HG03095 (cell line): ENCODE results near the gene SPRED3.
"Not testable (repeated sequence)": the region's sequence is repeated elsewhere in the genome, so short reads cannot be mapped to it uniquely, and the experiment has no call there.

Source experiments
- ATAC-seq: cut with Tn5 transposase; IDR thresholded peaks from one replicate; pipeline ENCODE4 v1.9.1; 2021; ENCODE audit warnings: moderate library complexity; ENCODE audit not compliant: unreplicated experiment

SPRED3 gene

DNA sequence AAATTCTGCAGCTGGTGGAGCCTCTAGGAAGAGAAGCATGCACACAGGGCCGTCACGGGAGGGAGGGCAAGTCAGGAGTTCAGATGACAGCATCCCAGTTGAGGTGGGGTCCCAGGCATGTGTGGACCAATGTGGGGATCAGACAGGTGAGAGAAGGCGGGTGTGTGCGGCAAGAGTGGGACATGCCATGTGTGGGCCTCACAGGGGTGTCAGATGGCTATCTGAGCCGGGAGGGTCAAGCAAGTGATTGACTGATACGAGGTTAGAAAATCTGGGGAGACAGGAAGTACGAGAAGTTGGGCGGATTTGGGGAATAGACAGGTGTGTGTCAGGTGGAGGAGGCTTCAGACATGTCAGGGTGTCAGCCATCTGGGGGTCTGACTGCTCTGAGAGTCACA, 28.6 kb downstream of the SPRED3 start:
- ATAC-seq, result no peak

DNA sequence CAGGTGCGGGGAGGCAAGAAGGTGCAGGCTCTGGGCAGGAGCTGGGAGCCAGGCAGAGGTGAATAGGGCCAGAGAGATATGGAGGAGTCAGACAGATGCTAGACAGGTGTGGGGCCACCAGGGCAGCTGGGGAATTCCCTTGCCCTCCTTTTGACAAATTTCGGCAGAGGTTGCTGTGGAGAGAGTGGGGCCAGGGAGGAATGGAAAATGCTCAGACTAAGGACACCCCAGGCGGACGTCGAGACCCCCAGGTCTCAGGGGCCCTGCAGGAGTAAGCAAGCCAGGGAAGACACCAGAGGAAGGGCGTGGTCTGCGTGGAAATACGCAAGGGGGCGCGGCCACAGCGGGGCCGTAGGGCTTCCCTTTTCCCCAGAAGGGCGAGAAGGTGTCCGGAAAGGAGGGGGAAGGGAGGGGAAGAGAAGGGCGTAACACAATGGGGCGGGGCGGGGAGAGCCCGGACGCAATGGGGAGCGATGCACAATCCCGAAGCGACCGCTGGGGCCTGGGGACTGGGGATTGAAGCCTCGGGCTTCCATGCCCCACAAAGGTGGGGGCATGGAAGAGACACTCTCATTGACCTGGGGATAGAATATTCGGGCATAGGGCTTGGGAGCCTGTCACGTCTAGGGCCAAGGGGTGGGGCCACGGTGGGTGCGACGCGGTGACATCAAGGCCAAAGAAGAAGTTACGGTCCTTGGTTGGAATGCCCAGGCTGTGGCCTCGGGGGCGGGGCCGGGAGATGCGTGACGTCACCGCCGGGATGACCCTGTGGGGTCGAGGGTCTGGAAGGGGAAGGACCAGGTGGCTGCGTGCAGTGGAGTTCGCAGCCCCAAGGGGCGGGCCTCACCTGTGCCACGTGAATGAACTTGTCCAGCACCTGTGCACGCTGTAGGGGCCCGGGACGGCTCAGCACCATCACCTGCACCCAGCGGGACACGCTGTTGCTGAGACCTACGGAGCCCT, 29.3 kb downstream of the SPRED3 start:
- ATAC-seq, result no peak

DNA sequence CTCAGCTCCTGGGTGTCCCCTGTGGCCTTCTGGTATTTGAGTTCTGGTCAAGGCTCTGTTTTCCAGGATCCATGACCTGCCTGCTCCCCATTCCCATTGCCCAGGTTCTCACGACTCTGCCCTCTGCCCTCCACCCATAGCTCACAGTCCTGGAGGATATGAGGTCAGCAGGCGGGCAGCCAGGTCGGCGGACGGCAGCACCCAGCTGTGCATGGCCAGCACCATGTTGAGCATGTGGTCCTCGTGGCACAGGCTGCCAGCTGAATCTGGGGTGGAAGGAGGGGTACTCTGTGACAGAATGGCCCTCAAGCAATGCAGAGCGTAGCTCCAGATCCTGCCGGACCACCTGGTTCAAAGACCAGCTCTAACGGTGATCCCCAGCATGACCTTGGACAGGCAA, 32.4 kb downstream of the SPRED3 start:
- ATAC-seq, result no peak

DNA sequence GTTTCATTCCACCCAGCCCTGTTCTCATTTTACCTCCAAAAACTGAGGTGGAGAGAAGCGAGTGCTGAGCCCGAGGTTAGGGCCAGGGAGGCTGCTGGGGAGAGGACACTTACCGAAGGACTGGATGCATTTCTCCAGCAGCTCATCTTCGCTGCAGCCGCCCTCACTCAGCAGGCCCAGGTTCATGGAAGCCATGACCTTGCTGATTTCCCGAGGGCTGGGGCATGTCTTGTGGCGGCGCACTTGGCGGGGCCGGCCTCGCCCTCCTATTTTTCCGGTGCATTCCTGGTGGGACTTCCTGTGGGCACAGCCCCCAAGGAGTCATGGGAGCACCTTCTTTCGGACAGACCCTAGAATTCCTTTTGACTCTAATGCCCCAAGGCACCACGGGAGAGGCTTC, 33.4 kb downstream of the SPRED3 start:
- ATAC-seq, result no peak

DNA sequence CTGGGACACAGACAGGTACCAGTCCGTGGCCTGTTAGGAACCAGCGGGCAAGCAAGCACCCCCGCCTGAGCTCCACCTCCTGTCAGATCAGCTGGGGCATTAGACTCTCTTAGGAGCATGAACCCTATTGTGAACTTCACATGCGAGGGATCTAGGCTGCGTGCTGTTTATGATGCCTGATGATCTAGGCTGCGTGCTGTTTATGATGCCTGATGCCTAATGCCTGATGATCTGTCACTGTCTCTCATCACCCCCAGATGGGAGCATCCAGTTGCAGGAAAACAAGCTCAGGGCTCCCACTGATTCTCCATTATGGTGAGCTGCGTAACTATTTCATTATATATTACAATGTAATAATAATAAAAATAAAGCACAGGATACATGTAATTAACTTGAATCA, 33.9 kb downstream of the SPRED3 start:
- ATAC-seq, result no peak

DNA sequence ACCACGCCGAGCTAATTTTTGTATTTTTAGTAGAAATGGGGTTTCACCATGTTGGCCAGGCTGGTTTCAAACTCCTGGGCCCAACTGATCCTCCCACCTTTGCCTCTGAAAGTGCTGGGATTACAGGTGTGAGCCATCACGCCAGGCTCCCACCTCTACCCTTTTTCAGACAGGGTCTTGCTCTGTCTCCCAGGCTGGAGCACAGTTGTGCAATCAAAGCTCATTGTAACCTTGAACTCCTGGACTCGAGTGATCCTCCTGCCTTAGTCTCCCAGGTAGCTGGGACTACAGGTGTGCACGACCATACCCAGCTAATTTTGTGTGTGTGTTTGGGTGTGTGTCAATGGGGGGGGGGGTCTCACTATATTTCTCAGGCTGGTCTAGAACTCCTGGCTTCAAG, 35.8 kb downstream of the SPRED3 start:
- ATAC-seq, result no peak

DNA sequence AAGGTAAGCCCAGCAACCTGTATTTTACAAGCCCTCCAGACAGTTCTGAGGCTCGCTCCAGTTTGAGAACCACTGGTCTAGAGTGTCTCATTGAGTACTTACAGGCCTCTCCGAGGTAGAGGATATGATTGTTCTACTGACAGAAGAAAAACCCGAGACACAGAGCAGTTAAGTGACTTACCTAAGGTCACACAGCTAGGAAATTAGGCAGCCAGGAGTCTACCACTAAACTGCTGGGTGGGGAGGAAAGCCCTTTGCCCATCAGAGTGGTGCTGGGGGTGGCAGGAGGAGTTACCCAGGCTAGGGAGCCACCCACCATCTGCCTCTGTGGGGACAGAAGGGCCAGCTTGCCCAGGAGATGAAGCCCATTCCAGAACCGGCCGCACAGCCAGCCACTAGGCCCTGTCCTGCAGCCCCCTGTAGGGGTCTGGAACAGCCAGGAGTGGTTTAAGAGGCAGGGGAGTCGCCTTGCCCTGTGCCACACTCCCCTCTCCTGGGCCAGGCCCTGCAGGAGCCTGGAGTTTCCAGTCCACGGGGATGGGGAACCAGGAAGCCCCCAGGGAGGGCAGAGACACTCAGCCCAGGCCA, 36.8 kb downstream of the SPRED3 start:
- ATAC-seq, result no peak

DNA sequence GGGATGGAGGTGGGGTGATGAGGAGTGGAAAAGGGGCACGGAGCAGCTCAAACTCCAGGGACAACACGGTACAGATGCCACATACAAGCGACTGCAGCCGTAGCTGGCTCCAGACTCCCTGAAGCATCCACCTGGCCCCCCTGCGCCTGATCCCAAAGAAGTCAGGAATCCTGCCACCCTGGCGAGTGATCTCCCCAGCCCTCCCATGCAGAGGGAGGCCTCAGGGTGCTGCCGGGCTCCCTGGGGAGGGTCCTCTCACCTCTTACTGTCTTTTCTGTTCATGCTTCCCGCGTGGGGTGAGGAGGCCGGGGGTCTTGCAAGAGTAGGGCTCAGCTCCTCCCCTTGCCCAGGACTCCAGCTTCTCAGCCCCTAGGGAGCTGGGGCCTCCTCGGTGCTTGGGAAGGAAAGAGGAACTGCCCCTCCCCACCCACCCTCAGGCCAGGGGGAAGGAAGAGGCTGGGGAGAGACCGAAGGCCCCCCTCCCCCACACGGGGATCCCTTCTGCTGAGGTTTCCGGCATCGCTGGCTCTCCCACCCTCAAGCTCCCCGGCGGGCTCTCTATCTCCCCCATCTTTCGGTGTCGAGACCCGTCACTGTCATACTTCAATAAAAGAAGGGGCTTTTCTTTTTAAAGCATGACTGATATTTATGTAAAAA, 37.4 kb downstream of the SPRED3 start, which contains the start of gene RASGRP4:
Gene RASGRP4, minus strand, starts transcription at position 410 of the 657 bp plus-strand sequence. Its CDS starts 128 bp downstream, at position 282.
- no peak for ATAC-seq

DNA sequence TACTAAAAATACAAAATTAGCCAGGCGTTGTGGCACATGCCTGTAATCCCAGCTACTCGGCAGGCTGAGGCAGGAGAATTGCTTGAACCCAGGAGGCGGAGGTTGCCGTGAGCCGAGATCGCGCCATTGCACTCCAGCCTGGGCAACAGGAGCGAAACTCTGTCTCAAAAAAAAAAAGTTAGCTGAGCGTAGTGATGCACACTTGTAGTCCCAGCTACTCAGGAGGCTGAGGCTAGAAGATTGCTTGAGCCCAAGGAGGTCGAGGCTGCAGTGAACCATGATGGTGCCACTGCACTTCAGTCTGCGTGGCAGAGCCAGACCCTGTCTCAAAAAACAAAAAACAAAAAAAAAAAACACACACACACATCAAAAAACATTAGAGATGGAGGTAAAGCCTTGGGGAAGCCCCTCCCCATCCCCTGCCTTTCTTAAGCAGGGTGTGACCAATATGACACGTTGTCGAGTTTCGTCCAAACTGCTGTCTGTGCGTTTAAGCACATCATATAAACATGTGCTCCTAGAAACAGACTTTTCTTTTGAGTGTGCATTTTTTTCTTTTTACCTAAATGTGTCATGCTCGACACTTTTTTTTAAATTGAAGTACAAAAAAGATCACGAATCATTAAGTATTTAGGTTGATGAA, 38.7 kb downstream of the SPRED3 start:
- ATAC-seq, result not testable (repeated sequence)

DNA sequence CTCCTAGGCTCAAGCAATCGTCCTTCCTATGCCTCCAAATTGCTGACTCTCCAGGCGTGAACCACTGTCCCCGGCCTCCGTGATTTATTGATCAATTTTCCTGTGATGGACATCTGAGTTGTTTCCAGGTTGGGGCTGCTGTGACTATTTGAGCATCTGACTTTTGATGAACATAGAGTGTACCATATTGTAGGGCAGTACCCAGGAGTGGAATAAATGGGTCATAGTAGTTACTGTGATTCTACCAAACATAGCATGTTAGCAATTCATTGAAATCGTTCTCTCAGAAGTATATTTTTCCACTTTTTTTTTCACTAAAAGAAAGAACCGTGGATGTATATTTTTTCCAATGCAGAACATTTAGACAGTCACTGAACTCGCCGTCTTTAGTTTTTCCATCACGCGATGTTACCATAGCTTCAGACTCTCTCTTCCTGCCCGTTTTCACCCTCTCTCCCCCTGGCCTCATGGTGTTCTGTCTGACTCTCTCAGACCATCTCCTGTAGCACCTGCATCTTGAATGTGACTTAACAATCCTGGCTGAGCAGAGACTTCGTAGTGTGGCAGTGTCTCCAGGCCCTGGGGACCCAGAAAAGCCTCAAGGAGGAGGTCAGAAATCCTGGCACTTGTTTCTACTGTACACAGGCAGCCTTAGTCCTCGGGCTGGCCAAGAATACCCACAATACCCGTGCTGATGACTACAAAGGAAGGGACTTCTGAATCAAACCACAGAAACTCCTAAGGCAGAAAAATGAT, 40.7 kb downstream of the SPRED3 start:
- ATAC-seq, result no peak

DNA sequence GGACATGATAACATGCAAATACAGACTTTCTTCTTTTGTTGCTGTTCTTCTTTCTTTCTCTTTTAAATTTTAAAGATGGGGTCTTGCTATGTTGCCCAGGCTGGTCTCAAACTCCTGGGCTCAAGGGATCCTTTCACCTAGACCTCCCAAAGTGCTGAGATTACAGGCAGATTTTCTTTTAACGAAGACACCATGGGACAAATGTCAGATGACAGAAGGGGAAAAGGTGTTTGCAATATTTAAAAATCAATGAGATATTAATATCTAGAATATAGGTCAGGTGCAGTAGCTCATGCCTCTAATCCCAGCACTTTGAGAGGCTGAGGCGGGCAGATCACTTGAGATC, 41.3 kb downstream of the SPRED3 start:
- no peak for ATAC-seq

DNA sequence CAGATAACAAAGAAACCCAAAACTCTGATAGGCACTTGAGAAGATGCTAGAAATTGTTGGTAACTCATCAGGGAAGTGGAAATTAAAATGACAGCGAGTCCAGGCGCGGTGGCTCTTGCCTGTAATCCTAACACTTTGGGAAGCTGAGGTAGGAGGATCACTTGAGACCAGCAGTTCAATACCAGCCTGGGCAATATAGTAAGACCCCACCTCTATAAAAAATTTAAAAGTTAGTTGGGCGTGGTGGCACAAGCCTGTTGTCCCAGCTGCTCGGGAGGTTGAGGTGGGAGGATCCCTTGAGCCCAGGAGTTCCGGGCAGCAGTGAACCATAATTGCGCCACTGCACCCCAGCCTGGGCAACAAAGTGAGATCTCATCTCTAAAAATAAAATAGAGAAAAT, 42.4 kb downstream of the SPRED3 start:
- ATAC-seq, result no peak

DNA sequence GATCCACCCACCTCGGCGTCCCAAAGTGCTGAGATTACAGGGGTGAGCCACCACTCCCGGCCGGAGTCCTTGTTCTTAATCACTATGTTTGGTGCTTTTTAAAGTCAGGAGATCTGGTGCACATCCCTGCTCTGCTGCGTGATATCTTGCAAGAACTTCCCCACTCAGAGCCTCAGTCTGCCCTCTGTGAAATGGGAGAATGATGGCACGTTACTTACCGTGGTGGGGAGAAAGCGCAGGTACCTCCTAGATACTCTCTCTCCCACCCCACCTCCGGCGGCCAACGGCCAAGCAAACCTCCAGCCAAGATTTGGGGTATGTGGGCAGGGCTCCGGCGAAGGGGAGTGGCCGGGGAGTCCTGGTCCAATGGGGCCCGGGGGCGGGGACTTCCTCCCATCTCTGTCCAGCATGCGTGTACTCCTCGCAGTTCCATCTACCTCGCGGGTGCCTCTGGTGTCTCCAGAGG, 44.8 kb downstream of the SPRED3 start, which contains the start of gene RYR1:
Gene RYR1, plus strand, starts transcription at position 424 of the 466 bp plus-strand sequence. CDS start 139 bp downstream, outside the sequence.
- no peak for ATAC-seq

DNA sequence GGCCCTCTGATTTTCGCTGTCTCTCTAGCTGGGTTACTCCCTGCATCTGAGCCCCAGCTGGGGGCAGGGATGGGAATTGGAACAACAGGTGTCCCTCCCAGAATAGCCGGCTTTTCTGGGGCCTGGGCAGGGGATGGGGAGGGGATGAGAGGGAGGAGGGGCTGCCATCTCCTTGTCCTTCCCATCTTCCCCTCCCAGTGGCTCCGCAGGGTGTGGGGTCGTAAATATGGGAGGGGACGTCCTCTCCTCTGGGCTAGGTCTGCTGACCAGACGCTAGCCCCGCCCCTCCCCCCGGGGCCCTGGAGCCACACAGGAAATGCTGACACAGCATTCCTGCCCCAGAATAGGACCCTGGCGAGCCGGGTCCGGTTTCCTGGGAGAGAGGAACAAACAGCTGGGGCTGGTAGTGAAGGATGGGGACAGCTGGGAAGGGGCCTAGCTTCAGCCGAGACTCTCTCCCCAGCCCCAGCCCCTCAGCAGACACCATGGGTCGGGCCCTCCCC, 46.1 kb downstream of the SPRED3 start:
- no peak for ATAC-seq

DNA sequence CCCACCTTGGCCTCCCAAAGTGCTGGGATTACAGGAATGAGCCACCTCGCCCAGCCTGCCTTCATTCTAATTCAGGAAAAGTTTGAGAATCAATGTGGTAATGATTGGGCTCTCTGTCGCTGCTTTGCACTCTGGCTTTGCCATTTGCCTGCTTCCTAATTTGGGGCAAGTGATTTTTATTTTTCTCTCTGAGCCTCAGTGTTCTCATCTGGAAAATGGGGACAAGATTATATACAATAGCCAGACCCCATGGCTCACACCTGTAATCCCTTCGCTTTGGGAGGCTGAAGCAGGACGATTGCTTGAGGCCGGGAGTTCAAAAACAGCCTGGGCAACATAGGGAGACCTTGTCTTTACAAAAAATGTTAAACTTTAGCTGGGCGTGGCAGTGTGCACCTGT, 48.8 kb downstream of the SPRED3 start:
- no peak for ATAC-seq

DNA sequence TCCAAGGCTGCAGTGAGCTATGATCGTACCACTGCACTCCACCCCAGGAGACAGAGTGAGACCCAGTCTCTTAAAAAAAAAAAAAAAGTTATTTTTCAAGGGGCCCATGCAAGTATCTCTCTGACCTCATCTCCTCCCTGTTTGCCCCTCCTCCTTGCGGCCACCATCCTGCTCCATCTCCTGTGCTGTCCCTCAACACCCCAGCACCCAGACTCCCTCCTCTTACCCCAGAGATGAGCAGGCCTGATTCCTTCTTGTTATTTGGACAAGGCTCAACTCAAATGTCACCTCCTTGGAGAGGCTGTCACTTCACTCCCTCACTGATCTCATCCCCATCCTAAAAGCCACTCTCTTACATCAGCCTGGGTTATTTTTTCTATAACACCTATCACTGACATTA, 49.4 kb downstream of the SPRED3 start:
- ATAC-seq, result no peak

DNA sequence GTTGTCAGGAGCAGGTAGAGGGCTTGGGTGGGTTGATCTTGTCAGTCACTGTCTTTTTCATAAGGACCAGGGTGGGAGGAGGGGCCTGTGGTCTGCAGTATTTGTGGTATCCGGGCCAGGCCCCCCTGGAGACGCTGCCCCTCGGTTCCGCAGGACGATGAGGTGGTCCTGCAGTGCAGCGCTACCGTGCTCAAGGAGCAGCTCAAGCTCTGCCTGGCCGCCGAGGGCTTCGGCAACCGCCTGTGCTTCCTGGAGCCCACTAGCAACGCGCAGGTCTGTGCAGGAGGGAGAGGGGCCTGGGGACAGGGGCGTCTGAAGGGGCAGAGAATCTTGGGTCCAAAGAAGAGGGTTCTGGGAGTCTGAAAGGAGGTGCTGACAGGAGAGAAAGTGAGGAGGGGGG, 52.1 kb downstream of the SPRED3 start:
- ATAC-seq, result no peak

DNA sequence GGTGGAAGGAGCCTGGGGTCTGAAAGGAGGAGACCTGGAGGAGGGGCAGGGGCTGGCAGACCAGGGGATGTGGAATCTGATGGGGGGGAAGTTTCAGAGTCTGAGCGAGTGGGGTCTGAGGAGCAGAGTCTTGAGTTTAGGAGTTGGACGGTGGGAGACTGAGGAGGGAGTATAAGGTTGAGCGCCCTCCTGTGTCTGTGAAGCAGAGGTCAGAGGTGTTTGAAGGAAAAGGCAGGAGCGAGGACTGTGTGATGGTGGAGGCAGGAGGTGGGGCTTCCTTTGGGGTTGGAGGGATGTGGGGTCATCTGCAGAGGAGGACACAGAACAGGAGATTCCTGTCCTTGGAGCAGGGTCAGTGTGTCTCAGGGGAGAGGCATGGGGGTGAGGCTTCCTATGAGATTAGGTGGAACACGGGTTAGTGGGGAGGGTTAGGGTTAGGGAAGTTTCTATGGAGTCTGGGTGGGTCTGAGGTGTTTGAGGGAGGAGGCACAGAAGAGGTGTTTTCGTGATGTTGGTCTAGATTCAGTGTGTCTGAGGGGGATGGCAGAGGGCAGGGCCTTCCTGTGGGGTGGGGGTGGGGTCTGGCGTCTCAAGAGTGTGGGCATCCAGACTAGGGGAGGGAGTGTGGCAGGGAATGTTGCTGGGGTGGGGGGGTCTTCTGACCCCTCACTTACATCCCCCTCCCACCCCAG, 53.3 kb downstream of the SPRED3 start:
- ATAC-seq, result no peak

DNA sequence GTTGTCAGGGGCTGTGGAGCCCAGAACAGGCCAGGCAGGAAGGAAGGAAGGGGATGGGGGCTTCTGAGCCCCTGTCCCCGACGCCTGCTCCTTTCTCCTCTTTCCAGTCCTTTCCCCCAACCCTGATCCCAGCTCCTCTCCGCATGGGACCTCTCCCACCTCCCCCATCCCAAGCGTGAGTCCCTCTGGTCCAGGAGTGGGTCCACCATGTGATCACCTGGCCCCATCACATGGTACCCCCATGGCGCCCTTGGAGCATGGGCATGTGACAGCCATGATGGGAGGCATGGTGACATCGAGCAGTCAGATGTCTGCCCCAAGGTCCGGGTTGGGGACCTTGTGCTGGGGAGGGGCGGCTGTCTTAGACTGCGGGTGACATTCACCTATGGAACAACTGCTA, 54.2 kb downstream of the SPRED3 start:
- no peak for ATAC-seq
